GM21825 (cell line): Measurements from ENCODE around the gene SLC9A3.
"Not testable (repeated sequence)": the region's sequence is repeated elsewhere in the genome, so short reads cannot be mapped to it uniquely, and the experiment has no call there.

Experiments used
- ATAC-seq: cut with Tn5 transposase; IDR thresholded peaks from one replicate; pipeline ENCODE4 v1.9.1; 2021; ENCODE audit warnings: mild to moderate bottlenecking, moderate library complexity; ENCODE audit not compliant: unreplicated experiment

SLC9A3 gene

GRCh38 chr5:491856-492155 lies 32.4 kb downstream of the SLC9A3 start:
- ATAC-seq: no peak

- ATAC-seq: no peak
Measured at GRCh38 chr5:491119-491855, 33.0 kb downstream of the SLC9A3 start.

- ATAC-seq: no peak
Measured at GRCh38 chr5:490116-491106, 33.8 kb downstream of the SLC9A3 start.

DNA sequence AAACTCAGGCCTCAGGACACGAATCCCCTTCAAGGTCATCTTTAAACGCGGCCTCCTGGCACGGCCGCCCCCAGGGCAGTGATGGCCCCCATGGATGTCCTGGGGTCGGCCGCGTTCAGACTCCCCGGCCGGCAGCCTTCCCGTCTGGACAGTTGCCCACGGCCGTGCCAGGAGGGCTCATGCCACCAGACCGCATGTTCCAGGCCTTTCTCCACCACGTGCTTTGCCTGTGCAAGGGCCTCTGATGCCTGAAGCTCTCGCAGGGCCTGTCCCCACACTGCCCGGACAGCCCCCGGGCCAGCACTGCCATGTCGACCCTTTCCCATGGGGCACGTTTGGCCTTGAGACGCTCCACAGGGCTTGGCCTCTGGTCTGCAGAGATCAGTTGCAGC lies 34.6 kb downstream of the SLC9A3 start:
- ATAC-seq: no peak

DNA sequence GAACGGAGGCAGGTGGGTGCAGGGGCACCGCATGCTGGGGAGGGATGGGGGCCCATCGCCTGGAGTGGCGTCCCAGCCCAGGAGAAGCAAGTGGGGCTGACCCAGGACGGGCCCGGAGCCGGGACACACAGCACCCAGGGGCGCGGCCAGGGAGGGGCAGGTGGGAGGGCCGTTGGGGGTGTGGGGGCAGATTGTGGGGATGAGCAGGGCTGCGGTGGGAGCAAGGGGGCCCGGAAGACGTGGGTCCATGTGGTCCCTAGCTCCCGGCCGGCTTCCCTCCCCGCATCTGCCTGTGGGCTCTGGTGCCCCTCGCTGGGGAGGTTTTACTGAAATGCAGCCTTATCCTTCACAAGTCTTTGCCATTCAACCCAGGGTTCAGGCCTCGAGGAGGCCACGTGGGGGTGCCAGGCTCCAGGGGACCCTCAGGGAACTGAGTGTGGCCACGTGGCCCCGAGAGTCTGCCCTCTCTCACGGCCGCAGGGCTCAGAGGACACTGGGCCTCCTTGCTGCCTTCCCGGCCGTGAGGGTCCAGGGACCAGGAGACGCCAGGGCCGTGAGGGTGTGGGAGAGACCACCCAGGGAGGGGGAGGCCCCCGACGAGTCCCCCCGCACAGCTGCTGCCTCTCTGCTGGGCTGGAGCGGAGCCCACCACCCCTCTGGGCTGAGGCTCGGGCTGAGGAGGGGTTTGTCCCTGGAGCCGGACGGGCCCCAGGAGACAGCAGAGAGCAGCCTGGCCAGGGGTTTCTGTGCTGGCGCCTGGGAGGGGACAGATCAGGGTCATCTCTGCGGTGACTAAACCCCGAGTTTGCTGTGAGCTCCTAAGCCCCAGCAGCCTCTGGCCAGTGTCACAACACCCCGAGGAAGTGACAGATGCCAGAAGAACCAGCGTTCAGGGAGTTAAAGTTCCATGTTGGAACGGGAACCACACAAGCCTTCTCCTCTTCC lies 35.2 kb downstream of the SLC9A3 start:
- no peak for ATAC-seq

- ATAC-seq: no peak
Measured at GRCh38 chr5:488241-488640, 36.0 kb downstream of the SLC9A3 start.

DNA sequence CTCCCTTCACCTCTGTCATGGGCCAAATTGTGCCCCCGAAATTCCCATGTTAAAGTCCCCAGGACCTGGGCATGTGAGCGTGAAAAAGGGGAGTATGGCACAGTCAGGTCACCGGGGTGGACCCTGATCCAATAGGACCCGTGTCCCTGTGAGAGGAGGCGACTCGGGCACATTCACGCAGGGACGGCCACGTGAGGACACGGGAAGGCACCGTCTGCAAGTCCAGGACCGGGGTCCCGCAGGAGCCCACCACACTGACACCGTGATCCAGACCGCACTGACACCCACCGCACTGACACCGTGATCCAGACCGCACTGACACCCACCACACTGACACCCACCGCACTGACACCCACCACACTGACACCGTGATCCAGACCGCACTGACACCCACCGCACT lies 37.7 kb downstream of the SLC9A3 start:
- ATAC-seq: not testable (repeated sequence)

- no peak for ATAC-seq
Measured at GRCh38 chr5:485946-486491, 38.2 kb downstream of the SLC9A3 start.

GRCh38 chr5:485113-485945 lies 38.9 kb downstream of the SLC9A3 start:
- ATAC-seq: no peak

DNA sequence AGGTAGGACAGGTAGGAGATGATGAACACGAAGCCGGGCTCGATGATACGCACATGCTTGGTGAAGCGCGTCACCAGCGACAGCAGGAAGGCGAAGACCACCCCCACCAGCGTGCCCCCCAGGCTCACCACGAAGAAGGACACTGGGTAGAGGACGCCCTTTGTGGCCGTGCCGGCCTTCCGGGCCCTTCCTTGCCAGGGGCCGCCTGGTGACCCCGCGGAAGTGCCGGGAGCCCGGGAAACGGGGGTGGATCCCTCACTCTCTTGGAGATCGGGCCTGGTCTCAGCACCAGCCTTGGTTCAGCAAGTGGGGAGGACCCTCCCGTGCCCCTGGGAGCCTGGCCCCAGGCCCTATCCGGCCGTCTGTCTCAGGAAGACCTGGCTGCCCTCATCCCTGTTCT lies 39.7 kb downstream of the SLC9A3 start:
- no peak for ATAC-seq

GRCh38 chr5:483434-484140 lies 40.7 kb downstream of the SLC9A3 start:
- no peak for ATAC-seq

GRCh38 chr5:483011-483410 lies 41.2 kb downstream of the SLC9A3 start:
- no peak for ATAC-seq

- no peak for ATAC-seq
Measured at GRCh38 chr5:482506-482905, 41.7 kb downstream of the SLC9A3 start.

DNA sequence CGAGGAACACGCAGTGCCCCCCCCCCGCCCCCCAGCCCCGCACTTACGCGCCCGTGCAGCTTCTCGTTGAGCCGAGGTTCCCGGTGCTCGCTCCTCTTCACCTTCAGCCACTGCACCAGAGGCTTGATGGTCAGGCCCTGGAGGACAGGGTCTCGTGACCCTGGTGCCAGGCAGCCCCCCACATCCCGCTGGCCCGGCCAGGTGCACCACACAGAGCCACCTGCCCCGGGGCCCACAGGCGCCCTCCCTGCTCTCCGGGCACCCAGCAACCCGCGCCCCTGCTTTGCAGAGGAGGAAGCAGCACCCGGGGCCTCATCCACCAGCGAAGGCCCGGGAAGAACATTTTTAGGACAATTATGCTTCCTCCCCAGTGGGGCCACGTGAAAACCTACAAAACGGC lies 42.2 kb downstream of the SLC9A3 start:
- no peak for ATAC-seq

DNA sequence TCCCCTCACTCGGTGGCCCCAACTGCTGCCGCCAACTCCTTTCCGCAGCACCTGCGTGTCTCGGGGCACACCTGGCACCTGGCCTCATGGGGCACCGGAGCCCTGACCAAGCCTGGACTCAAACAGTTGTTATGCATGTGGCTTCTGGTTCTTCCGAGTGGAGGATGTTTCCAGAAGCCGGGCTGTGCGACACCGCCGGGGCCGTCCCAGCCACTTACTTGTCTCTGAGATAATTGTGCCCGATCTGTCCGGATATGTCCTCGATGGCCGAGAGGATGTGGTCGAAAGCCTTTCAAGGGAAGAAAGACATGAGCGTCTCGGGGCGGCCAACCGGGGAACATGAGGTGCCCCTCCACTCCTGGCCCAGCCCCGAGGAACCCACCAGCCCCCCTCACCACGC lies 42.9 kb downstream of the SLC9A3 start:
- no peak for ATAC-seq

DNA sequence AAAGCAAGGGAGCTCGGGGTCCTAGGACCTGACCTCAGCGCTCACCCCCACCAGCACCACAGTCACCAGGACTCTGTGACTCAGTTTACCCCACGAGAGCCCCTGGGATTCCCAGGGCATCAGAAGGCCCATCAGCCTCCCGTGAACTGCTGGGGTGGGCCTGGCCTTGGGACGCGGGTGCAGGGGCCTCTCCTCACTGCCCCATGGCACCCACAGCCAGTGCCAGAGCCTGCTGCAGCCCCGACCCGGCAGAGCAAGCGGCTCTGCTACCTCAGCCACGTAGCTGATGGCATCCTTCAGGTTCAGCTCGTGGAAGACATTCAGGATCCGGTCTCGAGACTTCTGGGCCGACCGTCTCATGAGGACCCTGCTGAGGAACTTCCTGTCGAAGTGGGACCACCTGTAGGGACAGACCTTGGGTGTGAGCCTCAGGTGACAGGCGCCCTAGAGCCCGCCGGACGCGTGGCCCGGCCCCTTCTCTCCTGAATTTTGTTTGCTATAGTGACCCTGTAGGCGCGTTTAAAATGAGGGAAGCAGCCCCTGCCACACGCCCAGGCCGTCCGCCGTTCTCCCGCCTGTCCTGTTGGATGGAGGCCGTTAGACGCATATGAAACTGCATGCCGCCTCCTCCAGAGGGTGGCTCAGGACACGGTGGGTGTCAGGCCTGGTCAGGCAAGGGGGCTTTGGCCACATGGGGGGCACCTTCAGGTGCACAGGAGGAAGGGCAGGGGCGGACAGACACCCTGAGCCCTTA lies 44.5 kb downstream of the SLC9A3 start:
- ATAC-seq: no peak

GRCh38 chr5:478982-479535 lies 45.2 kb downstream of the SLC9A3 start:
- ATAC-seq: no peak

GRCh38 chr5:478369-478981 lies 45.8 kb downstream of the SLC9A3 start:
- no peak for ATAC-seq
